Measurements from ENCODE around the gene NDUFA6.
"Not testable (repeated sequence)": the region's sequence is repeated elsewhere in the genome, so short reads cannot be mapped to it uniquely, and the experiment has no call there.

DNA sequence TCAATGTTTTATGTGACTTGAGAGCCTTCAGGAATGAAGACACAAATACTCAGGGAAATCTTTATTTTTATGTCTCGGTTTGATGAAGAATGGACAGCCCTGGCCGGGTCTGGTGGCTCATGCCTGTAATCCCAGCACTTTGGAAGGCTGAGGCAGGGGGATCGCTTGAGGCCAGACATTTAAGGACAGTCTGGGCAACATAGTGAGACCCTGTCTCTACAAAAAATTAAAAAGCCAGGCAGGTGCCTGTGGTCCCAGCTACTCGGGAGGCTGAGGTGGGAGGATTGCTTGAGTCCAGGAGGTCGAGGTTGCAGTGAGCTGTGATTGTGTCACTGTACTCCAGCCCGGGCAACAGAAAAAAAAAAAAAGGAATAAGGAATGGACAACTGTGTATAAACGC lies 19.1 kb downstream of the NDUFA6 start:
- TF ChIP-seq, protein P1, sequence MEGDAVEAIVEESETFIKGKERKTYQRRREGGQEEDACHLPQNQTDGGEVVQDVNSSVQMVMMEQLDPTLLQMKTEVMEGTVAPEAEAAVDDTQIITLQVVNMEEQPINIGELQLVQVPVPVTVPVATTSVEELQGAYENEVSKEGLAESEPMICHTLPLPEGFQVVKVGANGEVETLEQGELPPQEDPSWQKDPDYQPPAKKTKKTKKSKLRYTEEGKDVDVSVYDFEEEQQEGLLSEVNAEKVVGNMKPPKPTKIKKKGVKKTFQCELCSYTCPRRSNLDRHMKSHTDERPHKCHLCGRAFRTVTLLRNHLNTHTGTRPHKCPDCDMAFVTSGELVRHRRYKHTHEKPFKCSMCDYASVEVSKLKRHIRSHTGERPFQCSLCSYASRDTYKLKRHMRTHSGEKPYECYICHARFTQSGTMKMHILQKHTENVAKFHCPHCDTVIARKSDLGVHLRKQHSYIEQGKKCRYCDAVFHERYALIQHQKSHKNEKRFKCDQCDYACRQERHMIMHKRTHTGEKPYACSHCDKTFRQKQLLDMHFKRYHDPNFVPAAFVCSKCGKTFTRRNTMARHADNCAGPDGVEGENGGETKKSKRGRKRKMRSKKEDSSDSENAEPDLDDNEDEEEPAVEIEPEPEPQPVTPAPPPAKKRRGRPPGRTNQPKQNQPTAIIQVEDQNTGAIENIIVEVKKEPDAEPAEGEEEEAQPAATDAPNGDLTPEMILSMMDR (conservative IDR thresholded peaks at IDR 0.05; ENCODE audit: low read depth, low read length) = not testable (repeated sequence)
- not testable (repeated sequence) for TF ChIP-seq EZH2 (IDR thresholded peaks at IDR 0.05; ENCODE audit: low read length, unreplicated experiment)

Measured in PC-3 (cell line).